Gastroesophageal sphincter (tissue), 3 donors: Measurements from ENCODE around the gene ACOX3.

Experiments used
- CTCF ChIP-seq, 4 experiments: fragments of 200-600 bp in 2 of 4; fragments of 450-650 bp in 2 of 4; sonication (generic) in 1 of 4; IDR thresholded peaks; one replicate each; pipeline ENCODE4 v1.5.1; 2017 to 2019; ENCODE audit warnings: antibody characterized with exemption in 4 of 4, mild to moderate bottlenecking in 2 of 4, moderate library complexity in 2 of 4
- EP300 ChIP-seq: sonication (generic); formaldehyde crosslinking; IDR thresholded peaks from one replicate; pipeline ENCODE4 v1.6.1; 2017; ENCODE audit warnings: antibody characterized with exemption, mild to moderate bottlenecking
- POLR2A ChIP-seq, 2 donors: fragments of 450-650 bp; IDR thresholded peaks; one replicate each; pipeline ENCODE4 v1.6.1; 2017; ENCODE audit warnings: antibody characterized with exemption in 2 of 2, mild to moderate bottlenecking in 2 of 2, moderate library complexity in 1 of 2
- POLR2AphosphoS5 ChIP-seq: sonication (generic); formaldehyde crosslinking; IDR thresholded peaks from one replicate; pipeline ENCODE4 v1.6.1; 2017; ENCODE audit warnings: antibody characterized with exemption

DNA sequence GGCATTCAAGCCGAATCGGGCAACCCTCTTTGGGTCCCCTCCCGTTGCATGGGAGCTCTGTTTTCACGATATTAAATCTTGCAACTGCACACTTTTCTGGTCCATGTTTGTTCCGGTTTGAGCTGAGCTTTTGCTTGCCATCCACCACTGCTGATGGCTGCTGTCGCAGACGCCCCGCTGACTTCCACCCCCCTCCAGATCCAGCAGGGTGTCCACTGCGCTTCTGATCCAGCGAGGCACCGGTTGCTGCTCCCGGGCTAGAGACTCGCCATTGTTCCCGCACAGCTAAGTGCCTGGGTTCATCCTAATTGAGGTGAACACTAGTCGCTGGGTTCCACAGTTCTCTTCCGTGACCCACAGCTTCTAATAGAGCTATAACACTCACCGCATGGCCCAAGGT lies 13.3 kb downstream of the ACOX3 start:
- TF ChIP-seq CTCF (IDR thresholded peaks at IDR 0.05) (no peak), EP300 (no peak), POLR2A (IDR thresholded peaks at IDR 0.05) (no peak), POLR2AphosphoS5 (no peak)
